ENCODE data around the gene ZFYVE26. TPM values are rescaled to one million over a fixed set of nuclear protein-coding genes. Genes with fewer than 3 reads are reported as not detected.

Gene ZFYVE26
- total RNA-seq, 1 experiment from 2014 or later, result 19.9 TPM

DNA sequence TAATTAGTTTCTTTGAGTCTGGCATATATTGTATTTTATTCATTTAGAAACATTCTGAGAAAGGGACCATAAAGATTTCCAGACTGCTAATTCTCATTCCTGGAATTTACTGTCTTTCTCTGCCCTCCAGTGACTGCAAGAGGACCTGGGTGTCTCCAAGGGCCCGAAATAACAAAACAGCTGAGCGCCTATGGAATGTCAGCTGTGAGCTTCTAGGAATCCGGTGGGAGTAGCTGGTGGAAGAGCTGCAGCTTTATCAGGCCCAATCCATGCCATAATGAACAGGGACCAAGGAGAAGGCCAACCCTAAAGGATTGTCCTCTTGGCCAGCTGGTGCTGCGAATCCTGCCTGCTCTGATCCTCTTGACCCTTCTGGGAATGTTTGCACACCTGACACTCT, 82.8 kb downstream of the ZFYVE26 start:
- no peaks in the 10 kb centered on the region for H3K79me1 ChIP-seq (ENCODE audit: insufficient read depth, low read depth, low read length, poor library complexity, severe bottlenecking)
- H3K23ac ChIP-seq (ENCODE audit: insufficient read length, low read depth, low read length), result no peak overlapping the region
- H2BK20ac ChIP-seq (ENCODE audit: low read depth, low read length, poor library complexity, severe bottlenecking), result no peak overlapping the region
- H3K27me3 ChIP-seq (ENCODE audit: insufficient read depth, low read length), result no peaks in the 10 kb centered on the region
- no peak overlapping the region for H2AFZ ChIP-seq (ENCODE audit: low read length)
- no peak overlapping the region for H4K91ac ChIP-seq (ENCODE audit: insufficient read length, low read depth, low read length)
- no peak overlapping the region for H2BK5ac ChIP-seq (ENCODE audit: insufficient read length, low read length)
- TF ChIP-seq, protein P1, sequence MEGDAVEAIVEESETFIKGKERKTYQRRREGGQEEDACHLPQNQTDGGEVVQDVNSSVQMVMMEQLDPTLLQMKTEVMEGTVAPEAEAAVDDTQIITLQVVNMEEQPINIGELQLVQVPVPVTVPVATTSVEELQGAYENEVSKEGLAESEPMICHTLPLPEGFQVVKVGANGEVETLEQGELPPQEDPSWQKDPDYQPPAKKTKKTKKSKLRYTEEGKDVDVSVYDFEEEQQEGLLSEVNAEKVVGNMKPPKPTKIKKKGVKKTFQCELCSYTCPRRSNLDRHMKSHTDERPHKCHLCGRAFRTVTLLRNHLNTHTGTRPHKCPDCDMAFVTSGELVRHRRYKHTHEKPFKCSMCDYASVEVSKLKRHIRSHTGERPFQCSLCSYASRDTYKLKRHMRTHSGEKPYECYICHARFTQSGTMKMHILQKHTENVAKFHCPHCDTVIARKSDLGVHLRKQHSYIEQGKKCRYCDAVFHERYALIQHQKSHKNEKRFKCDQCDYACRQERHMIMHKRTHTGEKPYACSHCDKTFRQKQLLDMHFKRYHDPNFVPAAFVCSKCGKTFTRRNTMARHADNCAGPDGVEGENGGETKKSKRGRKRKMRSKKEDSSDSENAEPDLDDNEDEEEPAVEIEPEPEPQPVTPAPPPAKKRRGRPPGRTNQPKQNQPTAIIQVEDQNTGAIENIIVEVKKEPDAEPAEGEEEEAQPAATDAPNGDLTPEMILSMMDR (conservative IDR thresholded peaks at IDR 0.05), result no peak
- Mint-ChIP-seq H3K9me3 (no peaks in the 10 kb centered on the region), H3K4me3 (no peak overlapping the region), H3K36me3 (ENCODE audit: insufficient read depth in 1 of 3, low read depth in 3 of 3) (no peaks in the 10 kb centered on the region; a peak in 1 of 7 replicates), H3K27ac (no peak overlapping the region; a peak in 1 of 7 replicates), H3K4me1 (peaks cover 14% of the 10 kb centered on the region in 2 experiments), H3K27me3 (ENCODE audit: low read depth) (no peaks in the 10 kb centered on the region)
- no peaks in the 10 kb centered on the region for H4K20me1 ChIP-seq (ENCODE audit: control insufficient read depth, insufficient read depth, insufficient read length)
- no peak for DNase-seq
- no peaks in the 10 kb centered on the region for H3K9me3 ChIP-seq (ENCODE audit: control insufficient read depth, low read depth, low read length)
- H2BK15ac ChIP-seq (ENCODE audit: low read depth, low read length), result no peak overlapping the region
- no peak overlapping the region for H3K4me2 ChIP-seq (ENCODE audit: insufficient read depth, insufficient read length, low read length)
- H3K4ac ChIP-seq (ENCODE audit: low read depth, low read length), result no peak overlapping the region
- H3K79me2 ChIP-seq (ENCODE audit: insufficient read depth, low read length), result no peaks in the 10 kb centered on the region
- no peak overlapping the region for H2AK5ac ChIP-seq (ENCODE audit: insufficient read length, low read length)
- H4K8ac ChIP-seq (replicated peaks; ENCODE audit: insufficient read length, low read depth, low read length), result no peak overlapping the region
- H3K4me1 ChIP-seq (ENCODE audit: insufficient read depth, low read length), result no peaks in the 10 kb centered on the region
- no peak overlapping the region for H3T11ph ChIP-seq (ENCODE audit: low read length)
- H3K18ac ChIP-seq (ENCODE audit: insufficient read length, low read depth, low read length), result no peak overlapping the region
- H3K23me2 ChIP-seq (ENCODE audit: insufficient read length, low read depth, low read length, poor library complexity, severe bottlenecking), result no peaks in the 10 kb centered on the region
- H3K14ac ChIP-seq (ENCODE audit: insufficient read depth, low read length), result no peak overlapping the region
- no peak overlapping the region for H2BK12ac ChIP-seq (ENCODE audit: insufficient read length, low read depth, low read length)
- no peak overlapping the region for H3K27ac ChIP-seq (ENCODE audit: insufficient read length, low read depth, low read length)
- no CpG with 5 or more reads among the region's 4 CpGs for WGBS (ENCODE audit: extremely low coverage, insufficient read length, low lambda C conversion rate)
- H4K5ac ChIP-seq (ENCODE audit: insufficient read length, low read depth, low read length), result no peak overlapping the region
- H3K9ac ChIP-seq (ENCODE audit: extremely low read depth, insufficient read length, low read length), result no peak overlapping the region
- no peak overlapping the region for H2BK120ac ChIP-seq (ENCODE audit: low read depth, low read length, poor library complexity, severe bottlenecking)
- no peak overlapping the region for H3K56ac ChIP-seq (ENCODE audit: insufficient read length, low read depth, low read length)

All from H9 (cell line).